K562 (cell line): ENCODE data around the gene CHN1.

Experiments
- CBX8 ChIP-seq: fragments of 200-600 bp; sonication (generic); IDR thresholded peaks from 2 replicates; pipeline ENCODE4 v1.6.1; 2012; ENCODE audit warnings: borderline replicate concordance, mixed run types, low read depth, mild to moderate bottlenecking, moderate library complexity, mixed read lengths, low read length, control low read depth, inconsistent platforms; ENCODE audit not compliant: poor library complexity, severe bottlenecking; ENCODE audit errors: extremely low read depth
- CEBPB ChIP-seq: fragments of 450-650 bp; IDR thresholded peaks from 2 replicates; pipeline ENCODE4 v1.6.1; 2016; ENCODE audit warnings: missing genetic modification characterization, missing compliant biosample characterization
- E2F1 ChIP-seq: sonication (generic); formaldehyde crosslinking; IDR thresholded peaks from 2 replicates; pipeline ENCODE4 v1.8.1; 2023; ENCODE audit warnings: mild to moderate bottlenecking, missing genetic modification reagents, moderate library complexity
- EZH2 ChIP-seq: IDR thresholded peaks from 2 replicates; pipeline ENCODE4 v1.6.1; 2012; ENCODE audit warnings: low read depth, mild to moderate bottlenecking, inconsistent platforms, low read length, borderline replicate concordance
- GABPA ChIP-seq: fragments of 200-800 bp; sonication (Bioruptor generic); conservative IDR thresholded peaks from 2 replicates; pipeline ENCODE4 v1.6.1; 2016; ENCODE audit warnings: low read depth, missing genetic modification characterization, missing compliant biosample characterization
- JUND ChIP-seq, 2 experiments: IDR thresholded peaks; 2 replicates in 1 of 2; 3 replicates in 1 of 2; pipeline ENCODE4 v1.6.1; 2011; ENCODE audit warnings: borderline replicate concordance in 2 of 2, low read depth in 2 of 2, low read length in 2 of 2, improper control_type of control experiment in 1 of 2, missing biosample characterization in 1 of 2, missing genetic modification characterization in 1 of 2, missing genetic modification reagents in 1 of 2
- KHSRP ChIP-seq: fragments of 450-650 bp; IDR thresholded peaks from 2 replicates; pipeline ENCODE4 v1.6.1; 2017
- MED1 ChIP-seq: sonication (generic); formaldehyde crosslinking; IDR thresholded peaks from 2 replicates; pipeline ENCODE4 v1.8.1; 2023; ENCODE audit warnings: missing genetic modification reagents, borderline replicate concordance
- NRF1 ChIP-seq, 2 experiments: fragments of 450-650 bp; IDR thresholded peaks in 1 of 2; conservative IDR thresholded peaks in 1 of 2; 2 replicates each; pipeline ENCODE4 v1.6.1; 2014; ENCODE audit warnings: mild to moderate bottlenecking in 2 of 2
- SP2 ChIP-seq: IDR thresholded peaks from 2 replicates; pipeline ENCODE4 v1.6.1; 2011; ENCODE audit warnings: mild to moderate bottlenecking, low read depth, low read length, moderate library complexity; ENCODE audit not compliant: poor library complexity, severe bottlenecking; ENCODE audit errors: extremely low read depth
- YY1 ChIP-seq, 3 experiments: IDR thresholded peaks; 2 replicates each; pipeline ENCODE4 v1.6.1; 2011; ENCODE audit warnings: low read length in 2 of 3, mild to moderate bottlenecking in 2 of 3, moderate library complexity in 2 of 3, borderline replicate concordance in 1 of 3, control low read depth in 1 of 3, low read depth in 1 of 3; ENCODE audit not compliant: insufficient read depth in 3 of 3, insufficient replicate concordance in 2 of 3, control insufficient read depth in 1 of 3, insufficient read length in 1 of 3; ENCODE audit errors: extremely low read depth in 1 of 3
- TF ChIP-seq, protein P1 (sequence below), 2 experiments: fragments of 450-650 bp; formaldehyde crosslinking in 1 of 2; IDR thresholded peaks; 2 replicates each; pipeline versions ENCODE4 v1.4.0 to v1.6.1; 2014 to 2020; ENCODE audit warnings: mild to moderate bottlenecking in 2 of 2, borderline replicate concordance in 1 of 2, low read depth in 1 of 2
- TF ChIP-seq, protein P2 (sequence below): sonication (generic); formaldehyde crosslinking; IDR thresholded peaks from 2 replicates; pipeline ENCODE4 v1.8.1; 2022; ENCODE audit warnings: missing genetic modification reagents
- TF ChIP-seq, protein P3 (sequence below), 3 experiments: IDR thresholded peaks in 2 of 3; conservative IDR thresholded peaks in 1 of 3; 2 replicates each; pipeline ENCODE4 v1.5.1; 2011 to 2012; ENCODE audit warnings: low read length in 3 of 3, mild to moderate bottlenecking in 3 of 3, control low read depth in 2 of 3, improper control_type of control experiment in 1 of 3, inconsistent platforms in 1 of 3, low read depth in 1 of 3, mixed read lengths in 1 of 3, moderate library complexity in 1 of 3; ENCODE audit not compliant: insufficient read depth in 2 of 3

GRCh38 chr2:174762464-174762863 is 242.7 kb downstream of the CHN1 start:
- TF ChIP-seq MED1 = no peak
- no peak for TF ChIP-seq EZH2
- TF ChIP-seq E2F1 (CRISPR knock-in tag) = no peak
- TF ChIP-seq, protein P1, sequence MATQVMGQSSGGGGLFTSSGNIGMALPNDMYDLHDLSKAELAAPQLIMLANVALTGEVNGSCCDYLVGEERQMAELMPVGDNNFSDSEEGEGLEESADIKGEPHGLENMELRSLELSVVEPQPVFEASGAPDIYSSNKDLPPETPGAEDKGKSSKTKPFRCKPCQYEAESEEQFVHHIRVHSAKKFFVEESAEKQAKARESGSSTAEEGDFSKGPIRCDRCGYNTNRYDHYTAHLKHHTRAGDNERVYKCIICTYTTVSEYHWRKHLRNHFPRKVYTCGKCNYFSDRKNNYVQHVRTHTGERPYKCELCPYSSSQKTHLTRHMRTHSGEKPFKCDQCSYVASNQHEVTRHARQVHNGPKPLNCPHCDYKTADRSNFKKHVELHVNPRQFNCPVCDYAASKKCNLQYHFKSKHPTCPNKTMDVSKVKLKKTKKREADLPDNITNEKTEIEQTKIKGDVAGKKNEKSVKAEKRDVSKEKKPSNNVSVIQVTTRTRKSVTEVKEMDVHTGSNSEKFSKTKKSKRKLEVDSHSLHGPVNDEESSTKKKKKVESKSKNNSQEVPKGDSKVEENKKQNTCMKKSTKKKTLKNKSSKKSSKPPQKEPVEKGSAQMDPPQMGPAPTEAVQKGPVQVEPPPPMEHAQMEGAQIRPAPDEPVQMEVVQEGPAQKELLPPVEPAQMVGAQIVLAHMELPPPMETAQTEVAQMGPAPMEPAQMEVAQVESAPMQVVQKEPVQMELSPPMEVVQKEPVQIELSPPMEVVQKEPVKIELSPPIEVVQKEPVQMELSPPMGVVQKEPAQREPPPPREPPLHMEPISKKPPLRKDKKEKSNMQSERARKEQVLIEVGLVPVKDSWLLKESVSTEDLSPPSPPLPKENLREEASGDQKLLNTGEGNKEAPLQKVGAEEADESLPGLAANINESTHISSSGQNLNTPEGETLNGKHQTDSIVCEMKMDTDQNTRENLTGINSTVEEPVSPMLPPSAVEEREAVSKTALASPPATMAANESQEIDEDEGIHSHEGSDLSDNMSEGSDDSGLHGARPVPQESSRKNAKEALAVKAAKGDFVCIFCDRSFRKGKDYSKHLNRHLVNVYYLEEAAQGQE (IDR thresholded peaks at IDR 0.05; ENCODE audit: borderline replicate concordance) = no peak
- TF ChIP-seq, protein P1 (CRISPR knock-in tag; IDR thresholded peaks at IDR 0.05; ENCODE audit: low read depth) = no peak
- TF ChIP-seq NRF1 (conservative IDR thresholded peaks at IDR 0.05 in 1 of 2, IDR thresholded peaks at IDR 0.05 in 1 of 2) = no peak
- no peak for TF ChIP-seq CEBPB (tag)
- no peak for TF ChIP-seq JUND (IDR thresholded peaks at IDR 0.05; ENCODE audit: borderline replicate concordance, low read depth, low read length)
- TF ChIP-seq JUND (tag; IDR thresholded peaks at IDR 0.05; ENCODE audit: borderline replicate concordance, low read depth, low read length) = no peak
- no peak for TF ChIP-seq GABPA
- TF ChIP-seq, protein P2, sequence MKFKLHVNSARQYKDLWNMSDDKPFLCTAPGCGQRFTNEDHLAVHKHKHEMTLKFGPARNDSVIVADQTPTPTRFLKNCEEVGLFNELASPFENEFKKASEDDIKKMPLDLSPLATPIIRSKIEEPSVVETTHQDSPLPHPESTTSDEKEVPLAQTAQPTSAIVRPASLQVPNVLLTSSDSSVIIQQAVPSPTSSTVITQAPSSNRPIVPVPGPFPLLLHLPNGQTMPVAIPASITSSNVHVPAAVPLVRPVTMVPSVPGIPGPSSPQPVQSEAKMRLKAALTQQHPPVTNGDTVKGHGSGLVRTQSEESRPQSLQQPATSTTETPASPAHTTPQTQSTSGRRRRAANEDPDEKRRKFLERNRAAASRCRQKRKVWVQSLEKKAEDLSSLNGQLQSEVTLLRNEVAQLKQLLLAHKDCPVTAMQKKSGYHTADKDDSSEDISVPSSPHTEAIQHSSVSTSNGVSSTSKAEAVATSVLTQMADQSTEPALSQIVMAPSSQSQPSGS (CRISPR knock-in tag) = no peak
- no peak for TF ChIP-seq SP2
- no peak for TF ChIP-seq KHSRP
- TF ChIP-seq, protein P3, sequence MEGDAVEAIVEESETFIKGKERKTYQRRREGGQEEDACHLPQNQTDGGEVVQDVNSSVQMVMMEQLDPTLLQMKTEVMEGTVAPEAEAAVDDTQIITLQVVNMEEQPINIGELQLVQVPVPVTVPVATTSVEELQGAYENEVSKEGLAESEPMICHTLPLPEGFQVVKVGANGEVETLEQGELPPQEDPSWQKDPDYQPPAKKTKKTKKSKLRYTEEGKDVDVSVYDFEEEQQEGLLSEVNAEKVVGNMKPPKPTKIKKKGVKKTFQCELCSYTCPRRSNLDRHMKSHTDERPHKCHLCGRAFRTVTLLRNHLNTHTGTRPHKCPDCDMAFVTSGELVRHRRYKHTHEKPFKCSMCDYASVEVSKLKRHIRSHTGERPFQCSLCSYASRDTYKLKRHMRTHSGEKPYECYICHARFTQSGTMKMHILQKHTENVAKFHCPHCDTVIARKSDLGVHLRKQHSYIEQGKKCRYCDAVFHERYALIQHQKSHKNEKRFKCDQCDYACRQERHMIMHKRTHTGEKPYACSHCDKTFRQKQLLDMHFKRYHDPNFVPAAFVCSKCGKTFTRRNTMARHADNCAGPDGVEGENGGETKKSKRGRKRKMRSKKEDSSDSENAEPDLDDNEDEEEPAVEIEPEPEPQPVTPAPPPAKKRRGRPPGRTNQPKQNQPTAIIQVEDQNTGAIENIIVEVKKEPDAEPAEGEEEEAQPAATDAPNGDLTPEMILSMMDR (IDR thresholded peaks at IDR 0.05 in 2 of 3, conservative IDR thresholded peaks at IDR 0.05 in 1 of 3; ENCODE audit: insufficient read depth in 2 of 3, low read depth in 1 of 3, low read length in 3 of 3) = no peak
- no peak for TF ChIP-seq YY1 (IDR thresholded peaks at IDR 0.05; ENCODE audit: borderline replicate concordance in 1 of 3, control insufficient read depth in 1 of 3, extremely low read depth in 1 of 3, insufficient read depth in 3 of 3, insufficient read length in 1 of 3, insufficient replicate concordance in 2 of 3, low read depth in 1 of 3, low read length in 2 of 3)
- no peak for TF ChIP-seq CBX8
